MCF 10A (cell line): ENCODE data around the gene CLDN24. TPM values are rescaled to one million over a fixed set of nuclear protein-coding genes. Genes with fewer than 3 reads are reported as not detected.

Source experiments
- BruUV-seq: library from RNA; stranded (reverse); fragments of 400-500 nt; replicated peaks from 2 replicates; lab custom pipeline; 2021; lab: Mats Ljungman, UMichigan
- CTCF ChIA-PET: fragments of 300-600 bp; sonication (Branson Sonifier 250); formaldehyde crosslinking; extraction: SDS; loops from one replicate; lab custom pipeline; 2021; ENCODE audit warnings: antibody characterized with exemption, inconsistent platforms; lab: Yijun Ruan, JAX
- POLR2A ChIA-PET: fragments of 300-600, 350-650 bp; sonication (Branson Sonifier 250); formaldehyde crosslinking; extraction: SDS; loops from one replicate; lab custom pipeline; 2020; ENCODE audit warnings: antibody characterized with exemption, inconsistent platforms; lab: Yijun Ruan, JAX
- DNase-seq: peaks from one replicate; pipeline ENCODE4 v3.0.0-alpha.2; 2018; ENCODE audit not compliant: unreplicated experiment
- H3K27ac Mint-ChIP-seq: one replicate; pipeline ENCODE4 v1.8.0; 2022; ENCODE audit warnings: mild to moderate bottlenecking, low read depth, mixed read lengths; ENCODE audit not compliant: unreplicated experiment
- H3K27me3 Mint-ChIP-seq: one replicate; pipeline ENCODE4 v1.8.0; 2022; ENCODE audit warnings: mixed read lengths; ENCODE audit not compliant: insufficient read depth, unreplicated experiment
- H3K36me3 Mint-ChIP-seq: one replicate; pipeline ENCODE4 v1.8.0; 2022; ENCODE audit warnings: mild to moderate bottlenecking, moderate library complexity, mixed read lengths; ENCODE audit not compliant: insufficient read depth, unreplicated experiment
- H3K4me1 Mint-ChIP-seq: one replicate; pipeline ENCODE4 v1.8.0; 2022; ENCODE audit warnings: mixed read lengths; ENCODE audit not compliant: insufficient read depth, unreplicated experiment
- H3K4me3 Mint-ChIP-seq: one replicate; pipeline ENCODE4 v1.8.0; 2022; ENCODE audit warnings: mild to moderate bottlenecking, moderate library complexity, mixed read lengths; ENCODE audit not compliant: unreplicated experiment
- H3K9me3 Mint-ChIP-seq: one replicate; pipeline ENCODE4 v1.8.0; 2022; ENCODE audit warnings: mixed read lengths; ENCODE audit not compliant: unreplicated experiment
- intact Hi-C: fragments of 100-400 bp; cut with micrococcal nuclease; formaldehyde crosslinking; loops from 2 replicates; pipeline ENCODE4 v1.14.1; 2022
- total RNA-seq: library from RNA; stranded (reverse); gene quantifications from 2 replicates; pipeline ENCODE4 v1.2.3, GENCODE V29; 2022
- TF ChIP-seq, protein P1 (sequence below): fragments of 200-600 bp; IDR thresholded peaks from one replicate; pipeline ENCODE4 v1.8.0; 2022; ENCODE audit warnings: antibody characterized with exemption, mild to moderate bottlenecking; ENCODE audit not compliant: unreplicated experiment

Gene CLDN24
- total RNA-seq, 1 experiment from 2014 or later, result not detected

DNA sequence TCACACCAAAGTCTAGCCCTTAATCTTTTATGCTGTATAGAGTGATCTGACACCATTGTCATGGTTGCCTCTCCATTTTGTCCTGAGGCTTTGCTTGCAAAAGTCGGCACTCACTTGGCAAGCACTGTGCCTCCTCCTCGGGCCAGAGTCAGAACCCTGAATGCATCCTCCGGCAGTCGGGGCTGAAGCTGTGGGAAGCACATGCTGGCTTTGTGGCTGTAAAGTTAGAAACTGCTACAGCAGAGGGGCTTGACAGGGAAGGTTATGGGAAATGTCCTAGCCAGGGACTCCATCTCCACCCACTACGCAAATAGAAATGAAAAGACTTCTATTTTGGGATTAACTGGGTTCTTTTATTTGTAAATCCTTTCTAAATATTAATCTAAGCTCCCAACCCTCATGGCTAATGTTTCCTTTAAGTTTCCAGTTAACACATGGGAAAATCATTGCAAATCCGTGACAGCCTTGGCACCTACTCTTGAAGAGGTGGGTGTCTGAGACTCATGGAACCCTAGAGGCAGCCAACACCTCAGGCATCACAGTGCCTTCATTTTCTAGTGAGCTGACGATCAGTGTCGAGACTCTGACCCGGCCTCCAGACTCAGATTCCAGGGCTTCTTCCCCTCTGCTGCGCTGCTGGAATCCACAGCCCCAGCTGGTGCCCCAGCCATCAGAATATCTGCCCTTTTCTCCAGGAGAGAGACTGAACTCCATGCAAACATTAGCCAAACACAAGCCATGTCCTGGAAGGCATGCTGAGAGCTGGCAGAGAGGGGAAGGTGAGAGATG is 7.9 kb upstream of the CLDN24 start:
- POLR2A ChIA-PET, result interaction anchor here (0.6 kb wide), 1 partner anchor 23 kb away, joined by 3 read pairs; no protein-coding TSS in a partner anchor
- Mint-ChIP-seq H3K27ac (no peak overlapping the region), H3K9me3 (peaks cover 6% of the 10 kb centered on the region), H3K36me3 (peaks cover 5% of the 10 kb centered on the region), H3K27me3 (no peaks in the 10 kb centered on the region), H3K4me3 (no peak overlapping the region), H3K4me1 (peaks cover 9% of the 10 kb centered on the region)
- TF ChIP-seq, protein P1, sequence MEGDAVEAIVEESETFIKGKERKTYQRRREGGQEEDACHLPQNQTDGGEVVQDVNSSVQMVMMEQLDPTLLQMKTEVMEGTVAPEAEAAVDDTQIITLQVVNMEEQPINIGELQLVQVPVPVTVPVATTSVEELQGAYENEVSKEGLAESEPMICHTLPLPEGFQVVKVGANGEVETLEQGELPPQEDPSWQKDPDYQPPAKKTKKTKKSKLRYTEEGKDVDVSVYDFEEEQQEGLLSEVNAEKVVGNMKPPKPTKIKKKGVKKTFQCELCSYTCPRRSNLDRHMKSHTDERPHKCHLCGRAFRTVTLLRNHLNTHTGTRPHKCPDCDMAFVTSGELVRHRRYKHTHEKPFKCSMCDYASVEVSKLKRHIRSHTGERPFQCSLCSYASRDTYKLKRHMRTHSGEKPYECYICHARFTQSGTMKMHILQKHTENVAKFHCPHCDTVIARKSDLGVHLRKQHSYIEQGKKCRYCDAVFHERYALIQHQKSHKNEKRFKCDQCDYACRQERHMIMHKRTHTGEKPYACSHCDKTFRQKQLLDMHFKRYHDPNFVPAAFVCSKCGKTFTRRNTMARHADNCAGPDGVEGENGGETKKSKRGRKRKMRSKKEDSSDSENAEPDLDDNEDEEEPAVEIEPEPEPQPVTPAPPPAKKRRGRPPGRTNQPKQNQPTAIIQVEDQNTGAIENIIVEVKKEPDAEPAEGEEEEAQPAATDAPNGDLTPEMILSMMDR, result no peak
- intact Hi-C loops, result no loop called here
- CTCF ChIA-PET, result interaction anchor here (0.5 to 0.6 kb wide), 2 partner anchors 14 to 32 kb away, joined by 3 read pairs; no protein-coding TSS in a partner anchor
- DNase-seq, result no peak
- no TSS peak for BruUV-seq

DNA sequence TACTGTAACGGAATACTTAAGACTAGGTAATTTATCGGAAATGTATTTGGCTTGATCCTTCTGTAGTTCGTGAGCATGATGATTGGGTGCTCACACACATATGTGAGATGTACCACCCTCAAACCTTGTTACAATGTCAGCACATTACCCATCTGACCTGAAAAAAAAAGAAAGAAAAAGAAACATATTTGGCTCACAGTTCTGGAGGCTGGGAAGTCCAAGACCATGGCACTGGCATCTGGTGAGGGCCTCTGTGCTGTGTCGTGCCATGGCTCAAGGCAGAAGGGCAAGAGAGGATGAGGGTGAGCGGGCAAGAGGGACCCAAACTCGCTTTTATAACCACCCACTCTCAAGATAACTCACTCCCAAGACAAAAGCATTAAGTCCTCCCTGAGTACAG is 7.0 kb upstream of the CLDN24 start:
- peaks cover 7% of the 10 kb centered on the region for H3K4me1 Mint-ChIP-seq
- no peak overlapping the region for H3K4me3 Mint-ChIP-seq
- peaks cover 5% of the 10 kb centered on the region for H3K36me3 Mint-ChIP-seq
- TF ChIP-seq, protein P1, result no peak
- H3K9me3 Mint-ChIP-seq, result peaks cover 6% of the 10 kb centered on the region
- DNase-seq, result no peak
- intact Hi-C loops, result no loop called here
- BruUV-seq, result no TSS peak
- CTCF ChIA-PET, result no interaction called here
- no peaks in the 10 kb centered on the region for H3K27me3 Mint-ChIP-seq
- POLR2A ChIA-PET, result no interaction called here
- H3K27ac Mint-ChIP-seq, result no peak overlapping the region

DNA sequence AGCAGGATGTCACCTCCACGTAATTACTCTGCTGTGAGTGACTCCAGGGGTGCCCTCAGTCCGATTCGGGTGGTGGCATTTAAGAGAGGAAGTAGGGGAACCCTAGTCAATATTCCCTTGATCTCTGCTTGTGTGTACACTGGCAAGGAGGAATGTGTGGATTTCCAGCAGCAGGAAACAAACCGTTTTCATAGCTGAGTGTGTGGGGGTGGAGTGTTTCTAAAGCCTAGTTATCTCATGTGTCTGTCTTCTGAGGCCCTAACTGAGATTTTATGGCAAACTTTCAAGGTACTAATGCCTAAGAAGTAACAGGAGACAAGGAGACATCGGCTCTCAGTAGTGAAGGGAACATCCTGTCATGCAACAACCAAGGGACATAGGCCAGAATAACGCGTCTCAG is 6.6 kb upstream of the CLDN24 start:
- H3K27ac Mint-ChIP-seq, result no peak overlapping the region
- TF ChIP-seq, protein P1, result no peak
- CTCF ChIA-PET, result interaction anchor here (0.8 kb wide), 1 partner anchor 224 kb away, joined by 4 read pairs; no protein-coding TSS in a partner anchor
- H3K36me3 Mint-ChIP-seq, result peaks cover 5% of the 10 kb centered on the region
- POLR2A ChIA-PET, result no interaction called here
- H3K9me3 Mint-ChIP-seq, result peaks cover 6% of the 10 kb centered on the region
- intact Hi-C loops, result no loop called here
- no peak overlapping the region for H3K4me3 Mint-ChIP-seq
- peaks cover 3% of the 10 kb centered on the region for H3K4me1 Mint-ChIP-seq
- no peaks in the 10 kb centered on the region for H3K27me3 Mint-ChIP-seq
- BruUV-seq, result no TSS peak
- DNase-seq, result no peak

DNA sequence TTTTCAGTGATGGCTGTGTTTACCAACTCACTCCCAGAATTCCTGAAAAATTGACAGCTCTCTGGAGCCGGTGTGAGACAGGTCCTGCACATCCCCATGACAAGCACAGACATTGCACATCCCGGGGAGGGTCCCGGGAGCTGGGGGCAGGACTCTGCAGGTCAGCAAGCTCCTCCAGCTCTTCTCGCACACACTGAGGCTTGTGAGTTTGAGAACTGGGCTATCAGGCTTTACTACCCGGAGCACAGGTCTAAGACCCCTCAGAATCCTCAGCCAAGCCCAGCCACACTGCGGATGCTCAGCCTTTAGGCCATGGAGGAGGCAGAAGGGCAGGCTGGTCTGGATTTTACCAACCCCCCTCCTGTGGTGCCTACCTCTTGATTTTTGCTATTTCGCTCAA is 5.6 kb upstream of the CLDN24 start:
- Mint-ChIP-seq H3K36me3 (peaks cover 5% of the 10 kb centered on the region), H3K4me3 (no peak overlapping the region), H3K4me1 (no peaks in the 10 kb centered on the region), H3K27me3 (no peaks in the 10 kb centered on the region), H3K27ac (no peak overlapping the region), H3K9me3 (peaks cover 6% of the 10 kb centered on the region)
- intact Hi-C loops, result no loop called here
- ChIA-PET CTCF (interaction anchor here (0.8 to 0.9 kb wide), 2 partner anchors 79 to 223 kb away, joined by 3 to 4 read pairs; no protein-coding TSS in a partner anchor), POLR2A (no interaction called here)
- TF ChIP-seq, protein P1, result no peak
- no TSS peak for BruUV-seq
- DNase-seq, result no peak
